Fibroblast of skin of left quadriceps (primary cell): ENCODE measurements around the gene VLDLR.

Source experiments
- DNase-seq, 2 experiments: peaks; one replicate each; pipeline ENCODE4 v3.0.0-alpha.2; 2013; ENCODE audit warnings: low read depth in 2 of 2

The VLDLR gene

DNA sequence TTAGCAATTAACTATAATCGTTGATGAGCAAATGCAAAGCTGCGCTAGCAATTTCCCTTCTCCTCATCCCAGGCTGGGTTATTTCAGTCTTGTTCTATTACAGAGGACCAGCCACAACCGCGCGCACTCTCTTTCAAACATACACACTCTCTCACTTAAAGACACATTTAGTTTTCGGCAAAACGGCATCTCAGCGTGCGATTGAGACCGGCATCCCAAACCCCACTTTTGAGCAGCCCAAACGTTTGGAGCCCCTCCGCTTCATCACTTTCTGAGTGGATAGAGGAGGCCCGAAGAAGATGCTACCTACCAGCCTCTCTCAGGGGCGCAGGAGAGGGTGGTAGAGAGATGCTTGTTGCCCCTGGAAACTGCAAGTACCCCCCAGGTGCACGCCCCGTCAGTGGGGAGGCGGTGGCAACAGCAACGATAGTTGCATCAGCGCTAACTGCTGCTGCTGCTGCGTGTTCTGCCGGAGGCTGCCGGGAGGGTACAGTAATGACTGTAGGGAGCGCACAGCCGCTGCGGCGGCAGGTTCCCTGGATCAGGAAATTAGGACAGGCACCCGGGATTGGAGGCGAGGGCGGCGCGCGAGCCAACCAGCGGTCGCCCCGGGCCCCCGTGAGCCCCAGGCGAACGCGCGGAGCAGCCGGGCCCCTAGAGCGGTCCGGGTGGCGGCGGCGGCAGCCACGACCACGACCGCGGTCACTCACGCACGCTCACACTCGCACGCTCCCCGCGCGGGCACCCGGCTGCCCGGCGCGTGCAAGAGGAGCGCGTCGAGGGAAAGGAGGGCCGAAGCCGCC, 467 bp upstream of the VLDLR start:
- peak; percentile 61 to 62 for DNase-seq

DNA sequence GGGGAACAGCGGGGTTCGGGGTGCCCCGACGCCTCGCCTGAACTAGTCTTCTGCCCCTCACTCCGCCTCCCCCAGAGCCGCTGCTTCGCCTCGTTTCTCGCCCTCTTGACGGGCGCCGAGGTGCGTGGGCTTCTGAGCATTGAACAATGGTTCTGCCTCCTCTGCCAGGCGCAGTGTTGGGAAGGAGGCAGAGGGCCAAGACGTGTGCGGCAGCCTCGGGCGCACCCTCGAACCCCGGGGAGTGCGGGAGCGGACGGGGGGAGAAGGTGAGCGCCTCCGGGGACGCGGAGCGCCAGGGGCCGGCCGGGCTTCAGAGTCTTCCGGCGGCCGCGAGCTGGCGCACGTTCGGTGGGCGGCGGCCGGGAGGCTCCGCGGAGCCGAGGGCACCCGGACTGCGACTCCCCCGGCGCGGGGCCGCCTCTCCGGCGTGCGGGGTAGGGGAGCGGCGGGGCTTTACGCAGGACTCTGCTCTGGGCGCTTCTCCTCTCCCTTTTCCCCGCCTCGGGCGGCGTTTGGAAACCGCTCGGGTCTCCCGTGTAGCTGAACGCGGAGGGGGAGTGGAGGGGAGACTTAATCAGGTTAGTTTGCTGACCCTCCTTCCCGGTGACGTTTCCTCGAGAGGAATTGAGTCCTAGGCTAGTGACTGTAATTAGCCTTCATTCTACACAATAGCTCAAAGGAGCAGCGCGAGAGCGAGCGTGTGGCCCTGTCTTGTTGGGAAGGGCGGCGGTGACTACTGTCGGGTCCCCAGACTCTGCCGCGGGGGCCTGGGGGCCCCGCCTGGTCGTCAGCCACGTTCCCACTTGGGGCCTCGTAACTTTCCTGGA, 1.1 kb downstream of the VLDLR start:
- DNase-seq, result no peak

DNA sequence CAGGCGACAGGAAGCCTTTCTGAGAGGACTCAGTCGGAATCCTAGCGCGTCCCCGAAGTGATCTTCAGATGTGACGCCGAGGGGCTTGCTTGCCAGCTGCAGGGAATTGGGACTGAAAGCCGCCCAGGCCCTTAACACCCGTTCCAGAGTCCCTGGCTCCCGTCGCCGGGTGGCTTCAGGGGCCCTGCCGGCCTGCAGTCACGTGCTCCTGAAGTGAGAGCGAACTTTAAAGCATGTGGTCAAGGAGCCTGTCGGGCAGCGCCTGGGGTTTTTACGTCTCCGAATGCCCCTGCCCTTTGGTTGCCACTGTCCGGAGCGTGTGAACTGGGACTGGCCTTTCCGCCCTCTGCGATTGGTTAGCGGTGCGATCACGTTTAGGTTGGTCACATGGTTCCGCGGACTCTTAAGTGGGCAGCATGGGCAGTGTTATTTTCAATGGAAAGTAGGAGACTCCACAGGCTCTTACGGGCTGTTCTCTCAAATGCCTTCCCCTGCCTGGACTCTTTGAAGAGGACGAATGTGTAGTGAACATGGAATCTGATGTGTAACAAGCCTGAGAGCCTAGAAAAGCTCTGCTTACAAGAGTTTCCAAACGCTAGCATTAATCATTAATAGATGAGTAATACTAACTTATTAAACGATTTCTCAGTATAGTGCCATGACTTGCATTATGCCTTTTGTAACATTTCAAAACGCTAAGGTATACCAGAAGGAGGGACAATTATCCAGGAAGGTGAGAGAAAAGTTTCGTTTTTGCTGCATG, 1.9 kb downstream of the VLDLR start:
- no peak for DNase-seq

- DNase-seq, result no peak
These were observed 2.6 kb downstream of the VLDLR start for GRCh38 chr9:2624051-2624682.

- DNase-seq, result no peak
These were observed 3.8 kb downstream of the VLDLR start for GRCh38 chr9:2625427-2625826.

DNA sequence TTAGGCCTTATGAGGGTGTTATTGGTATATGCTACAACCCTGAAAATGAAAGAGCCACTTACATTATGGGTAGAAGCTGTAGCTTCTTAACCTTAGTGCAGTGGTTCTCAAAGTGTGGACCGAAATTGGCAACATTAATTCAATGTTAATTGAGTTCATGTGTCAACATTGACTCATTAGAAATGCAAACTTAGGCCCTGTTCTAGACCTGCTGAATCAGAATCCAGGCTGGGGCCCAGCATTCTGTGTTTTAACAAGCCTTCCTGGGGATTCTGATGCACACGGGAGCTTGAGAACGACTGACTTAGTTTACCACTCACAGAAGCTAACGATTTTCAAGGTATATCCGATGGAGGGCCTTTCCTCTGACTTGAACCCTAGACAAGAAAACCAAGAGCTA, 7.3 kb downstream of the VLDLR start:
- no peak for DNase-seq

DNA sequence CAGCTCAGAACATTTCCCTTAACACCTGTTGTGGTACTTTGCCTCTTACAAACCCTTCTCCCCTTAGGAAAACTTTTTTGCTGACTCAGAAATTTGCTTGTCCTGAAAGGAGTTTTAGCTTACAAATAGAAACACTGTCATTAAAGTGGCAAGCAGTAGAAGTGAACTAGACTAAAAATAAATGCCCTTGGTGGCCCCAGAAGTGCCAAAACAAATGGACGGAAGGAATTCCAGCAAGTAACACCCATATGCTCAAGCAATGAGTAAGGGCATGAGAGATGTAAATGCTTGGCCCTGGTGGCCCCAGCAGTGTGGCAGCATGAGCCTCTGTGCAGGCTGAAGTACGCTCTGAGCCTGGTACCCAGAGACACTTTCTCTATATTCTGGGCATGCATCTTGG, 8.6 kb downstream of the VLDLR start:
- no peak for DNase-seq

GRCh38 chr9:2631263-2631662, 9.7 kb downstream of the VLDLR start:
- no peak for DNase-seq

DNA sequence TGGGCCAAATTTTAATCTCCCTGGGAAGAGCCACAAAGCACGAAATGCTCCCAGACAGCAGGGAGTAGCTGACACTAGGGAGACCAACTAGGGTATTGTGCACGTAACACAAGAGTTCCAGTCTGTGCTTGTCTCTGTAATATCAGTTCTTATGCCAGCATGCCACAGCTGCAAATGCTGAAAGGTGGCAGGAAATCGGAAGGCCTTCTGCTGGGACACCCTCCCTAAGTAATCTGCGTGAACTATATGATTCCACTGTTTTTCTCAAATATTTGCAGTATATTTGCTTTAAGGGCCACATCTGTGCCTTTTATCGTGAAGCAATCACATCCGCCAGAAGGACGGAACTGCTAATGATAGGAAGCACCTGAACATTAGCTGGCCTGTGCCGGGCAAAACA, 12.6 kb downstream of the VLDLR start:
- no peak for DNase-seq

- DNase-seq, result no peak
These were observed 13.2 kb downstream of the VLDLR start for GRCh38 chr9:2634818-2635217.

- DNase-seq, result no peak
These were observed 14.3 kb downstream of the VLDLR start for GRCh38 chr9:2635922-2636321.

DNA sequence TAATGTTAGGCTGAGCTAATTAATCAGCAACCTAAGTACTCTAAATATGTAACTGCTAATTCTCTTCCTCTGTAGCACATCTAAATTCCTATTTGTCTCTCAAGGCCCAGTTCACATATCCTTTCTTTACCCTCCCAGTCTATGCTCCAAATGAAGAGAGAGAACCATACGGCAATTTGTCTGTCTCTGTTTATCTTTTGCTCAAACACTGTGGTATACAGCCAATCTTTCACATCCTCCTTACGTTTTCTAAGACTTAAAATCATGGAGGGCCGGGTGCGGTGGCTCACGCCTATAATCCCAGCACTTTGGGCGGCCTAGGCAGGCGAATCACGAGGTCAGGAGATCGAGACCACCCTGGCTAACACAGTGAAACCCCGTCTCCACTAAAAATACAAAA, 15.8 kb downstream of the VLDLR start:
- no peak for DNase-seq

GRCh38 chr9:2638871-2639673, 17.5 kb downstream of the VLDLR start:
- DNase-seq, result no peak

DNA sequence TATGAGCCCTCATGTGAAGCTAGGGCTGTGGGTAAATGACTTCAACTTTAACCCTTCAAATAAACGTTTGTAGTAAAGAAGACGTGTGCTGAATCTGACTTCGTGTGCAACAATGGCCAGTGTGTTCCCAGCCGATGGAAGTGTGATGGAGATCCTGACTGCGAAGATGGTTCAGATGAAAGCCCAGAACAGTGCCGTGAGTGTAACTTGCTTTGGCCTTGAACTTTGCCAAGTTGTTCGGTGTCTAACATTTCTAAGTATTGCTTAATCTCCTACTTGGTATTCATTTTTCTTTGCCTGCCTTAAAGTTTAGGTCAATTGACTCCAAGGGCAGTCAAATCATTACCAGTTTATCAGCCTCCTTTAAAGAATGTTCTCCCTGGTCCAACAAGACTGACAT, 18.2 kb downstream of the VLDLR start:
- no peak for DNase-seq

DNA sequence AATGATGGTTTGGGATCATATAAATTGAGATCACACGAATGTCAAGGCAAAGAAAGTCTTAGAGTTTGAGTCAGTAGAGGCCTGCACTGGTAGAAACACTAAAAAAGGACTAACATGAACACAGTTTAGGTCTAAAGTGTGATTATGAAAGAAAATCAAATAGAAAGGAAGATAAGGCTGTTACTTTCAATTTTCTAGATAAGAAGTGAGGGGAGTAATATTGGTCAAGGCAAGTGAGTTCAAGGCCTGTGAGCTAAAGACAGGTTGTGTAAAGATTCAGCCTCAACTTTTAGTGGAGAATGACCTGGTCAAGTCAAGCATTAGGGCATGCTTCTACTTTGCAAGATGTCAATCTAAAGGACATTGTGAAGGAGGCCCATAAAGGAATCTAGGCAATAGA, 19.0 kb downstream of the VLDLR start:
- DNase-seq, result no peak

GRCh38 chr9:2641033-2641432, 19.4 kb downstream of the VLDLR start:
- DNase-seq, result no peak

- no peak for DNase-seq
These were observed 20.5 kb downstream of the VLDLR start for GRCh38 chr9:2642068-2642467.

- DNase-seq, result no peak
These were observed 24.0 kb downstream of the VLDLR start for GRCh38 chr9:2645569-2645968.

GRCh38 chr9:2655411-2655901, 33.9 kb downstream of the VLDLR start:
- DNase-seq, result peak; percentile 73 to 77

DNA sequence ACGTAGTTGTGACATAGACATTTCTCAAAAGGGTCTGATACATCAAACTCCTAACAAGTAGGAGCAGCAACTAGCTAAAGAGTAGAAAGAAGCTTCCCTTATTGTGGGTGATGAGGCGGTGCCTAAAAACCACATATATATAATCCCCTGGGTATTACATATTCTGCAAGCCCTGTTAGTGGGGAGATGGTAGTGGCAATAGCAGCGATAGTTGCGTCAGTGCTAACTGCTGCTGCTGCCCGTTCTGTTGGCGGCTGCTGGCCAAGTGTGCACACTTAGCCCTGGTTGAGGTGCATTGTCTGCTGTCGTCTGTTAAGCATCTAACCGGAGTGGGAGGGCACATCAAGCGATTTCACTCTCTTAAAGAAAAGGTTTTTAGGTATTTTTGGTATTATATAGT, 35.8 kb downstream of the VLDLR start:
- DNase-seq, result no peak

- no peak for DNase-seq
These were observed 40.9 kb downstream of the VLDLR start for GRCh38 chr9:2662496-2662895.
